Transverse colon (tissue), 4 donors: Measurements from ENCODE around the gene PMCH. TPM values are rescaled to one million over a fixed set of nuclear protein-coding genes. Genes with fewer than 3 reads are reported as not detected.

Source experiments
- DNase-seq: peaks from one replicate; pipeline ENCODE4 v3.0.0-alpha.2; 2019
- H3K27ac ChIP-seq, 4 donors: fragments of 200-600 bp; sonication (generic); 2 replicates each; pipeline ENCODE4 v1.5.1; 2016 to 2018; ENCODE audit warnings: inconsistent platforms in 4 of 4
- H3K27me3 ChIP-seq: fragments of 200-600 bp; sonication (generic); 2 replicates; pipeline ENCODE4 v1.5.1; 2017; ENCODE audit warnings: inconsistent platforms
- H3K36me3 ChIP-seq, 4 donors: fragments of 200-600 bp; sonication (generic); 2 replicates each; pipeline ENCODE4 v1.5.1; 2017 to 2019; ENCODE audit warnings: inconsistent platforms in 4 of 4
- H3K4me1 ChIP-seq, 4 donors: fragments of 200-600 bp; sonication (generic); 2 replicates each; pipeline ENCODE4 v1.5.1; 2017 to 2020; ENCODE audit warnings: inconsistent platforms in 4 of 4
- H3K4me3 ChIP-seq, 4 donors: fragments of 200-600 bp; sonication (generic); 1 replicate in 1 of 4; 2 replicates in 3 of 4; pipeline versions ENCODE4 v1.5.1 to v1.6.1; 2017 to 2019; ENCODE audit warnings: inconsistent platforms in 4 of 4
- H3K9me3 ChIP-seq, 2 donors: fragments of 200-600 bp; sonication (generic); 2 replicates each; pipeline ENCODE4 v1.5.1; 2017 to 2019; ENCODE audit warnings: inconsistent platforms in 2 of 2
- EP300 ChIP-seq: sonication (generic); formaldehyde crosslinking; IDR thresholded peaks from one replicate; pipeline ENCODE4 v1.6.1; 2017; ENCODE audit warnings: antibody characterized with exemption, low read depth
- POLR2A ChIP-seq: fragments of 450-650 bp; IDR thresholded peaks from one replicate; pipeline ENCODE4 v1.6.1; 2016; ENCODE audit warnings: antibody characterized with exemption, mild to moderate bottlenecking, moderate library complexity
- POLR2AphosphoS5 ChIP-seq, 3 donors: sonication (generic); formaldehyde crosslinking; IDR thresholded peaks; one replicate each; pipeline ENCODE4 v1.6.1; 2016; ENCODE audit warnings: antibody characterized with exemption in 3 of 3
- WGBS, 2 donors: methylation state at CpG; one replicate each; pipeline ENCODE4 v1.1.5; 2018; ENCODE audit warnings: low coverage in 1 of 2; 5-methylcytosine and 5-hydroxymethylcytosine counted together
- in situ Hi-C, 4 donors: fragments of 200-750 bp; cut with MboI; loops; one replicate each; pipeline versions ENCODE4 v1.15.0 to v1.15.1; 2017; ENCODE audit warnings: low sequenced_read_pairs in 3 of 4, low pct_ligation_motif_present in 1 of 4, low pct_unique_long_range_greater_than_20kb in 1 of 4
- intact Hi-C: fragments of 100-400 bp; cut with DNase I; formaldehyde crosslinking; loops from one replicate; pipeline ENCODE4 v1.15.1; 2023; ENCODE audit warnings: low total_unique reads
- total RNA-seq, 4 donors: library from RNA; depleted of rRNA; stranded (reverse); fragments of >200 nt; gene quantifications; one replicate each; pipeline ENCODE4 v1.1.0, GENCODE V29; 2016
- TF ChIP-seq, protein P1 (sequence below), 5 experiments: fragments of 200-600 bp in 3 of 5; fragments of 450-650 bp in 2 of 5; sonication (generic) in 3 of 5; IDR thresholded peaks; 1 replicate in 2 of 5; 2 replicates in 3 of 5; pipeline ENCODE4 v1.5.1; 2016 to 2017; ENCODE audit warnings: antibody characterized with exemption in 5 of 5, inconsistent platforms in 3 of 5, mild to moderate bottlenecking in 2 of 5, moderate library complexity in 1 of 5

The PMCH gene
- total RNA-seq, 4 donors from 2014 or later, result not detected

DNA sequence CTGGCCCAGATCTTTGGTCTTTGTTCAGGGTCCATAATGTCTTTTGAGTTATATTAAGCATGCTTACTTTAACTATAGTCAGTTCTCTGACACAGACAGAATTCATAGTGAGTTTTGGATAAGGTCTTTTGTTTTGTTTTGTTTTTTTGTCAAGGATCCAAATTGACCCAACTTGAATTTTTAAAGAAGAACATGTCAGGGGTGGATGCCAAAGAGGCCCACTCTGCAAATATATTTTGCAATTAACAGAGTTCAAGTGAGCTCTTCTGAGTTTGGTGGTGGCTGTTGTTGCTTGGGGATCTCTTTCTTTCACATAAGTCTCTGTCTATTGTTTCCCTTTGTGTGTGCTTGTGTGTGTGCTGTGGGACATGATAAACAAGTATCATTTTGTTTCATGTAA lies 34.4 kb upstream of the PMCH start:
- Histone ChIP-seq H3K27ac (peak overlapping the region in 1 of 4 donors; percentile 0), H3K4me1 (no peaks in the 10 kb centered on the region), H3K27me3 (no peaks in the 10 kb centered on the region), H3K4me3 (no peak overlapping the region), H3K36me3 (no peaks in the 10 kb centered on the region), H3K9me3 (no peaks in the 10 kb centered on the region)
- TF ChIP-seq EP300 (no peak), POLR2AphosphoS5 (IDR thresholded peaks at IDR 0.05) (no peak), POLR2A (no peak)
- in situ Hi-C loops (no loop called here), intact Hi-C loops (no loop called here)
- no peak for DNase-seq

DNA sequence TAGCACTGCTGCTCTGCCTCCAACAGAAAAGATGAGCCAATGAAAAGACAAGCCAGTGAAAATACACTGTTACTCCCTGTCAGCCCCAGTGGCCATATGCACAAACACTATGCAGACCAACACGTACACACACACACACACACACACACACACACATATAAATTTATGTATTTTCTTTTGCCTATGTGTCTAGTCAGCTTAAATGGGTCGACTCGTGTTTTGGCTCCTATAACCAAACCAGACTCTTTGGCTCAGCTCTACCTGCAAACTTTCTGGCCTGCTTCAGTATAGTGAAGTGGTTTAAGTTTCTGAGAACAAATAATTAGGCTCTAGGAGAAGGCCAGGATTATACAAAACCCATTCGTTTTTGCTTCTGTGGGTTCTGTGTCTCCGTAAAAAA lies 30.3 kb upstream of the PMCH start:
- no peaks in the 10 kb centered on the region for H3K4me1 ChIP-seq
- H3K4me3 ChIP-seq, result no peak overlapping the region
- no peaks in the 10 kb centered on the region for H3K9me3 ChIP-seq
- in situ Hi-C loops, result no loop called here
- no peaks in the 10 kb centered on the region for H3K27me3 ChIP-seq
- no peak for DNase-seq
- no peaks in the 10 kb centered on the region for H3K36me3 ChIP-seq
- 74 to 80% methylated on average over 2 to 5 of the region's 5 CpGs for WGBS, 2 donors
- H3K27ac ChIP-seq, result no peak overlapping the region
- intact Hi-C loops, result no loop called here
- TF ChIP-seq EP300 (no peak), POLR2A (no peak), POLR2AphosphoS5 (IDR thresholded peaks at IDR 0.05) (no peak)
- TF ChIP-seq, protein P1, sequence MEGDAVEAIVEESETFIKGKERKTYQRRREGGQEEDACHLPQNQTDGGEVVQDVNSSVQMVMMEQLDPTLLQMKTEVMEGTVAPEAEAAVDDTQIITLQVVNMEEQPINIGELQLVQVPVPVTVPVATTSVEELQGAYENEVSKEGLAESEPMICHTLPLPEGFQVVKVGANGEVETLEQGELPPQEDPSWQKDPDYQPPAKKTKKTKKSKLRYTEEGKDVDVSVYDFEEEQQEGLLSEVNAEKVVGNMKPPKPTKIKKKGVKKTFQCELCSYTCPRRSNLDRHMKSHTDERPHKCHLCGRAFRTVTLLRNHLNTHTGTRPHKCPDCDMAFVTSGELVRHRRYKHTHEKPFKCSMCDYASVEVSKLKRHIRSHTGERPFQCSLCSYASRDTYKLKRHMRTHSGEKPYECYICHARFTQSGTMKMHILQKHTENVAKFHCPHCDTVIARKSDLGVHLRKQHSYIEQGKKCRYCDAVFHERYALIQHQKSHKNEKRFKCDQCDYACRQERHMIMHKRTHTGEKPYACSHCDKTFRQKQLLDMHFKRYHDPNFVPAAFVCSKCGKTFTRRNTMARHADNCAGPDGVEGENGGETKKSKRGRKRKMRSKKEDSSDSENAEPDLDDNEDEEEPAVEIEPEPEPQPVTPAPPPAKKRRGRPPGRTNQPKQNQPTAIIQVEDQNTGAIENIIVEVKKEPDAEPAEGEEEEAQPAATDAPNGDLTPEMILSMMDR (IDR thresholded peaks at IDR 0.05), result no peak

DNA sequence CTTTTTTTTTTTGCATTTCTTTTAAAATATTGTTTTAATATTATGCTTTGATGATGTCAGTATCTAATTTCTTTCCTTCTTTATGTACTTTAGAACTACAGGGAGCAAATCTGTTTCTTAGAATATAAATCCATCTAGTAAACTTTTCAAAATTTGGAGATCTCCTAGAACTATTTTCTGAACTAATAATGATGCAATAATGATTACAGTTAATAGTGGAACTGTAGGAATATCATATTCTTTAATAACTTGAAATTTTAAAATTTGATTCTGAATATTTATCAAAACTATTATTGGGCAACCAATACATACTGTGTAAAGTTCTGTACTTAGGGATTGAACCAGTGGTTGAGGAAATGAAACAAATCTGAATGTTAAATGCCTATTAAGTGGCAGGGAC lies 23.1 kb upstream of the PMCH start:
- H3K9me3 ChIP-seq, result no peaks in the 10 kb centered on the region
- H3K27ac ChIP-seq, result no peak overlapping the region
- no peak for TF ChIP-seq EP300
- no peak for TF ChIP-seq POLR2A
- no peak for TF ChIP-seq POLR2AphosphoS5 (IDR thresholded peaks at IDR 0.05)
- TF ChIP-seq, protein P1 (IDR thresholded peaks at IDR 0.05), result no peak
- in situ Hi-C loops (no loop called here), intact Hi-C loops (no loop called here)
- no peaks in the 10 kb centered on the region for H3K36me3 ChIP-seq
- no peaks in the 10 kb centered on the region for H3K4me1 ChIP-seq
- no peak for DNase-seq
- H3K27me3 ChIP-seq, result no peaks in the 10 kb centered on the region
- H3K4me3 ChIP-seq, result no peak overlapping the region

DNA sequence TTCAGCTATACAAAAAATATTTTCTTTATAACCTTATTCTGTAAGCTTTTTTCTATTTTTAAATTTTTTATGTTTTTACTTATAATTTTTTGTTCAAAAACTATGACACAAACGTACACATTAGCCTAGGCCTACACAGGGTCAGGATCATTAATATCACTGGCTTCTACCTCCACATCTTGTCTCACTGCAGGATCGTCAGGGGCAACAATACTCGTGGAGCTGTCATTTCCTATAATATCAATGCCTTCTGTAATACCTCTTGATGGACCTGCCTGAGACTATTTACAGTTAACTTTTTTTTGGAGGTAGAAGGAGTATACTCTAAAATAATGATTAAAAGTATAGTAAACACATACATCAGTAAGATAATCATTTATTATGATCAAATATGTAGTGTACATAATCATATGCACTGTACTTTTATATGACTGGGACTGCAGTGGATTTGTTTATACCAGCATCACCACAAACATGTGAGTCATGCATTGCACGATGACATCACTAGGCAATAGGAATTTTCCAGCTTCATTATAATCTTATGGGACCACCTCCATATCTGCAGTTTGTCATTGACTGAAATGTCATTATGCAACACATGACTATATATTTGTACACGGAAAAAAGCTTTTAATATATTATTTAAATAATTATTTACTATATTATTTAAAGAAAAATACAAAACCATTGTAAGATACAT lies 18.5 kb upstream of the PMCH start:
- Histone ChIP-seq H3K4me3 (no peak overlapping the region), H3K36me3 (no peaks in the 10 kb centered on the region), H3K27me3 (no peaks in the 10 kb centered on the region), H3K27ac (no peak overlapping the region), H3K9me3 (no peaks in the 10 kb centered on the region), H3K4me1 (no peaks in the 10 kb centered on the region)
- in situ Hi-C loops, result no loop called here
- 78 to 89% methylated on average over 5 of the region's 5 CpGs for WGBS, 2 donors
- intact Hi-C loops, result no loop called here
- TF ChIP-seq EP300 (no peak), POLR2AphosphoS5 (IDR thresholded peaks at IDR 0.05) (no peak), POLR2A (no peak)
- TF ChIP-seq, protein P1 (IDR thresholded peaks at IDR 0.05), result no peak
- DNase-seq, result no peak

DNA sequence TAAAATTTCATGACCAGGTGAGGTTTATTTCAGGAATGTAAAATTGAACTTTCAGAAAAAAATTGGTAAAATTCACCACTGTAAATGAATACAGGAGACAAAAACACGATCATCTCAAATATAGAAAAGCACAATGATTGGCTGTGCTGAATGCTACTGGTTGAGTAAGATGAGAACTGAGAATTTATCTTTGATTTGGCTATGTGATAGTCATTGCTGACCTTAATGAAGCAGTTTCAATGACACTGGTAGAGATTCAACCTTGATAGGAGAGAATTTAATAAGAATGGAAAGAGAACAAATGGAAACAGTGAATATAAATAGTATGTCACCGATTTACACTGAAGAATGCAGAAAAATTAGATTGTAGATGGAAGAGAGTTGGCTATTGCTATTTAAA lies 6.4 kb upstream of the PMCH start:
- no peak for DNase-seq
- Histone ChIP-seq H3K9me3 (peaks cover 0 to 2% of the 10 kb centered on the region in 2 donors), H3K36me3 (no peaks in the 10 kb centered on the region), H3K27me3 (no peaks in the 10 kb centered on the region), H3K27ac (no peak overlapping the region), H3K4me3 (no peak overlapping the region), H3K4me1 (no peaks in the 10 kb centered on the region)
- in situ Hi-C loops (no loop called here), intact Hi-C loops (no loop called here)
- TF ChIP-seq POLR2A (no peak), EP300 (no peak), POLR2AphosphoS5 (IDR thresholded peaks at IDR 0.05) (no peak)
- TF ChIP-seq, protein P1 (IDR thresholded peaks at IDR 0.05), result no peak
- WGBS, 2 donors, result 94 to 96% methylated on average over 2 of the region's 2 CpGs
